ENCODE results near the gene PAX5. TPM values are rescaled to one million over a fixed set of nuclear protein-coding genes. Genes with fewer than 3 reads are reported as not detected.

The PAX5 gene
- total and polyA plus RNA-seq, 2 of the 13 experiments (the other 11 are each of a cell fraction or from before 2014, with no cell fraction given), result not detected

DNA sequence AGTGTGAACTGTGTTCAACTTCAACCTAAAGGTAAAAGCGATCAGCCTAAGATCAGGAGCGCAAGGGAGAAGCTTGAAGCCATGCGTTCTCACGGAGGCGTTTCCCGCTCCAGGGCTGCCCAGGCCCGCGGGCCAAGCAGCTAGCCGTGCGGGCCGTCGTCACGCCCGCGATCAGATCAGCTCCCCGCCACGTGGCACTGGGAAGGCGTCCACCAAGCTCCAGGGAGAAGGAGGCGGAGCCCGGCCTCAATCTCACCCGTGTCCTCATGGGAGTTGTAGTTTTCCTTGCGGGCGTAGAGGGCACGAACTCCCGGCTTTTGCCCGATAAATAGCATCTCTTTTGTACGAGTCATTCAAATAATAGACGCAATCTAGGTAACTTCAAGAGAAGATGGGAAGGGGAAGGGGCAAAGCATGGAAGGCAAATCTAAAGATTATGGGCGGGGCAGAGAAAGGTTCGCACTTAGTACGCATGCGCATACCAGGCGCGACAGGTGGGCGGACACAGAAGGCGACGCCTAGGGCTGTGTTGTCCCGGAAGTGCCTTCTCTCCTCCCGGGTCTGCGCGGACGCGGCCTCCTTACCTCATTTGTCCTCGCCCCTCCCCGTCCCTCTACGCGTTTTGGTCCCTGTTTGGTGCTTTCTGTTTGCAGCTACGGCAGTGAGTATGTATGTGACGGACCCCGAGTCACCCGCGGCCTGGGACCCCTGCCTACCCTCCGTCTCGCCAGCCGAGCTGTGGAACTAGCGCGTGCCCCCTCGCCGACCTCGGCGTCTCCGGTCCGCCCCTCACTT lies 45.5 kb upstream of the PAX5 start (continued):
- TF ChIP-seq, protein P1, sequence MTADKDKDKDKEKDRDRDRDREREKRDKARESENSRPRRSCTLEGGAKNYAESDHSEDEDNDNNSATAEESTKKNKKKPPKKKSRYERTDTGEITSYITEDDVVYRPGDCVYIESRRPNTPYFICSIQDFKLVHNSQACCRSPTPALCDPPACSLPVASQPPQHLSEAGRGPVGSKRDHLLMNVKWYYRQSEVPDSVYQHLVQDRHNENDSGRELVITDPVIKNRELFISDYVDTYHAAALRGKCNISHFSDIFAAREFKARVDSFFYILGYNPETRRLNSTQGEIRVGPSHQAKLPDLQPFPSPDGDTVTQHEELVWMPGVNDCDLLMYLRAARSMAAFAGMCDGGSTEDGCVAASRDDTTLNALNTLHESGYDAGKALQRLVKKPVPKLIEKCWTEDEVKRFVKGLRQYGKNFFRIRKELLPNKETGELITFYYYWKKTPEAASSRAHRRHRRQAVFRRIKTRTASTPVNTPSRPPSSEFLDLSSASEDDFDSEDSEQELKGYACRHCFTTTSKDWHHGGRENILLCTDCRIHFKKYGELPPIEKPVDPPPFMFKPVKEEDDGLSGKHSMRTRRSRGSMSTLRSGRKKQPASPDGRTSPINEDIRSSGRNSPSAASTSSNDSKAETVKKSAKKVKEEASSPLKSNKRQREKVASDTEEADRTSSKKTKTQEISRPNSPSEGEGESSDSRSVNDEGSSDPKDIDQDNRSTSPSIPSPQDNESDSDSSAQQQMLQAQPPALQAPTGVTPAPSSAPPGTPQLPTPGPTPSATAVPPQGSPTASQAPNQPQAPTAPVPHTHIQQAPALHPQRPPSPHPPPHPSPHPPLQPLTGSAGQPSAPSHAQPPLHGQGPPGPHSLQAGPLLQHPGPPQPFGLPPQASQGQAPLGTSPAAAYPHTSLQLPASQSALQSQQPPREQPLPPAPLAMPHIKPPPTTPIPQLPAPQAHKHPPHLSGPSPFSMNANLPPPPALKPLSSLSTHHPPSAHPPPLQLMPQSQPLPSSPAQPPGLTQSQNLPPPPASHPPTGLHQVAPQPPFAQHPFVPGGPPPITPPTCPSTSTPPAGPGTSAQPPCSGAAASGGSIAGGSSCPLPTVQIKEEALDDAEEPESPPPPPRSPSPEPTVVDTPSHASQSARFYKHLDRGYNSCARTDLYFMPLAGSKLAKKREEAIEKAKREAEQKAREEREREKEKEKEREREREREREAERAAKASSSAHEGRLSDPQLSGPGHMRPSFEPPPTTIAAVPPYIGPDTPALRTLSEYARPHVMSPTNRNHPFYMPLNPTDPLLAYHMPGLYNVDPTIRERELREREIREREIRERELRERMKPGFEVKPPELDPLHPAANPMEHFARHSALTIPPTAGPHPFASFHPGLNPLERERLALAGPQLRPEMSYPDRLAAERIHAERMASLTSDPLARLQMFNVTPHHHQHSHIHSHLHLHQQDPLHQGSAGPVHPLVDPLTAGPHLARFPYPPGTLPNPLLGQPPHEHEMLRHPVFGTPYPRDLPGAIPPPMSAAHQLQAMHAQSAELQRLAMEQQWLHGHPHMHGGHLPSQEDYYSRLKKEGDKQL (CRISPR knock-in tag; IDR thresholded peaks at IDR 0.05; ENCODE audit: low read depth), result no peak
- TF ChIP-seq ZNF34 (CRISPR knock-in tag; IDR thresholded peaks at IDR 0.05; ENCODE audit: borderline replicate concordance) (no peak), PHF20 (CRISPR knock-in tag; IDR thresholded peaks at IDR 0.05) (peak; percentile 85), CCAR2 (optimal IDR thresholded peaks at IDR 0.05; ENCODE audit: low read depth, low read length) (no peak), ZNF12 (CRISPR knock-in tag; IDR thresholded peaks at IDR 0.05) (peak; percentile 89), HOXA7 (CRISPR knock-in tag; IDR thresholded peaks at IDR 0.05) (peak; percentile 97), ZKSCAN1 (IDR thresholded peaks at IDR 0.05; ENCODE audit: low read length) (no peak), ZNF570 (CRISPR knock-in tag; IDR thresholded peaks at IDR 0.05; ENCODE audit: borderline replicate concordance) (peak; percentile 94; the same call in 1 of the 2 replicates), SRSF4 (IDR thresholded peaks at IDR 0.05; ENCODE audit: low read depth, low read length, poor library complexity, severe bottlenecking) (no peak), ZNF484 (CRISPR knock-in tag; IDR thresholded peaks at IDR 0.05; ENCODE audit: borderline replicate concordance, low read depth) (peak; percentile 98), NR2C2 (CRISPR knock-in tag; IDR thresholded peaks at IDR 0.05; ENCODE audit: borderline replicate concordance) (peak; percentile 96), HDAC2 (CRISPR knock-in tag; IDR thresholded peaks at IDR 0.05) (peak; percentile 89), ZNF282 (IDR thresholded peaks at IDR 0.05; ENCODE audit: partially characterized antibody) (no peak), STAT5B (CRISPR knock-in tag; IDR thresholded peaks at IDR 0.05) (peak; percentile 94), MEF2D (CRISPR knock-in tag; IDR thresholded peaks at IDR 0.05) (peak; percentile 95), ZNF10 (CRISPR knock-in tag; IDR thresholded peaks at IDR 0.05; ENCODE audit: borderline replicate concordance, low read depth) (no peak), FOXM1 (CRISPR knock-in tag; IDR thresholded peaks at IDR 0.05) (peak; percentile 94; the same call in 1 of the 2 replicates), GLI4 (CRISPR knock-in tag; IDR thresholded peaks at IDR 0.05; ENCODE audit: borderline replicate concordance) (peak; percentile 96), ZNF335 (CRISPR knock-in tag; IDR thresholded peaks at IDR 0.05) (peak; percentile 93), SIX1 (CRISPR knock-in tag; IDR thresholded peaks at IDR 0.05; ENCODE audit: borderline replicate concordance) (peak; percentile 27; the same call in 1 of the 2 replicates), PLRG1 (conservative IDR thresholded peaks at IDR 0.05) (no peak)
- TF ChIP-seq, protein P2, sequence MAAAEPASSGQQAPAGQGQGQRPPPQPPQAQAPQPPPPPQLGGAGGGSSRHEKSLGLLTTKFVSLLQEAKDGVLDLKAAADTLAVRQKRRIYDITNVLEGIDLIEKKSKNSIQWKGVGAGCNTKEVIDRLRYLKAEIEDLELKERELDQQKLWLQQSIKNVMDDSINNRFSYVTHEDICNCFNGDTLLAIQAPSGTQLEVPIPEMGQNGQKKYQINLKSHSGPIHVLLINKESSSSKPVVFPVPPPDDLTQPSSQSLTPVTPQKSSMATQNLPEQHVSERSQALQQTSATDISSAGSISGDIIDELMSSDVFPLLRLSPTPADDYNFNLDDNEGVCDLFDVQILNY (CRISPR knock-in tag; conservative IDR thresholded peaks at IDR 0.05), result peak; percentile 83; the same call in 1 of the 2 replicates
- TF ChIP-seq, protein P3, sequence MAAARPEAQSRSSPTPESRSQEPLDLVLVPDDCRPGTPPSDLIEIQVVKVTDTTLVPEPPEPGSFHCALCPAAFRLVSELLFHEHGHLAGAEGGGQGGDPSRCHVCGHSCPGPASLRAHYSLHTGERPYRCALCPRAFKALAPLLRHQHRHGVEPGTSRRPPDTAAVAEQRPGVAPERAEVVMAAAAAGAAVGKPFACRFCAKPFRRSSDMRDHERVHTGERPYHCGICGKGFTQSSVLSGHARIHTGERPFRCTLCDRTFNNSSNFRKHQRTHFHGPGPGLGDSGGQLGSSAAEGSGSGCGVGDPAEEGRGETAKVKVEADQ (CRISPR knock-in tag; IDR thresholded peaks at IDR 0.05; ENCODE audit: borderline replicate concordance), result peak; percentile 92; the same call in 1 of the 2 replicates

All from HepG2 (cell line).